Upper lobe of left lung (tissue), 4 donors: ENCODE measurements around the gene SLC8A3.

Source experiments
- EP300 ChIP-seq, 4 donors: sonication (generic); formaldehyde crosslinking; IDR thresholded peaks; one replicate each; pipeline ENCODE4 v1.5.1; 2017; ENCODE audit warnings: antibody characterized with exemption in 4 of 4, control low read depth in 2 of 4
- TF ChIP-seq, protein P1 (sequence below), 6 experiments: fragments of 450-650 bp in 4 of 6; fragments of 200-600 bp in 2 of 6; sonication (generic) in 2 of 6; IDR thresholded peaks; one replicate each; pipeline ENCODE4 v1.5.1; 2016 to 2019; ENCODE audit warnings: antibody characterized with exemption in 6 of 6

DNA sequence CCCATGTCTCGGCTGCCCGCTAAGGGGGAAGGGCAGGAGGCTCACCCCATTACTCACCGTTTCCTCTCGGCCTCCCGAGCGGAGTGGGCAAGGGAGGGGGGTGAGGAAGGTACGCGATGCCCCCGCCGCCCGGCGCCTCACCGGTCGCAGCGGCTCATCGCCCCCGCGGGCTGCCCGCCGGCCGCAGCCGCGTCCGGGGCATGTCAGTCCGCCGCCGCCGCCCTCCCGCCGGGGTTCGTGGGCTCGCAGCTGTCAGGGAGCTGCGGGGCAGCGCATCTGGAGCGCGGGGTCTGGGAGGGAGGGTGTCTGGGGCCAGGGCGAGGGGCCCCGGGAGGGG is 461 bp downstream of the SLC8A3 start:
- TF ChIP-seq, protein P1, sequence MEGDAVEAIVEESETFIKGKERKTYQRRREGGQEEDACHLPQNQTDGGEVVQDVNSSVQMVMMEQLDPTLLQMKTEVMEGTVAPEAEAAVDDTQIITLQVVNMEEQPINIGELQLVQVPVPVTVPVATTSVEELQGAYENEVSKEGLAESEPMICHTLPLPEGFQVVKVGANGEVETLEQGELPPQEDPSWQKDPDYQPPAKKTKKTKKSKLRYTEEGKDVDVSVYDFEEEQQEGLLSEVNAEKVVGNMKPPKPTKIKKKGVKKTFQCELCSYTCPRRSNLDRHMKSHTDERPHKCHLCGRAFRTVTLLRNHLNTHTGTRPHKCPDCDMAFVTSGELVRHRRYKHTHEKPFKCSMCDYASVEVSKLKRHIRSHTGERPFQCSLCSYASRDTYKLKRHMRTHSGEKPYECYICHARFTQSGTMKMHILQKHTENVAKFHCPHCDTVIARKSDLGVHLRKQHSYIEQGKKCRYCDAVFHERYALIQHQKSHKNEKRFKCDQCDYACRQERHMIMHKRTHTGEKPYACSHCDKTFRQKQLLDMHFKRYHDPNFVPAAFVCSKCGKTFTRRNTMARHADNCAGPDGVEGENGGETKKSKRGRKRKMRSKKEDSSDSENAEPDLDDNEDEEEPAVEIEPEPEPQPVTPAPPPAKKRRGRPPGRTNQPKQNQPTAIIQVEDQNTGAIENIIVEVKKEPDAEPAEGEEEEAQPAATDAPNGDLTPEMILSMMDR (IDR thresholded peaks at IDR 0.05), result no peak
- no peak for TF ChIP-seq EP300 (IDR thresholded peaks at IDR 0.05)
